Cerebellar cortex (tissue), 1 donor: ENCODE data around the gene CTIF.
"Not testable (repeated sequence)": the region's sequence is repeated elsewhere in the genome, so short reads cannot be mapped to it uniquely, and the experiment has no call there.

Experiments used
- DNase-seq: peaks from one replicate; pipeline ENCODE4 v3.0.0-alpha.2; 2015; ENCODE audit warnings: low spot score

Gene CTIF

GRCh38 chr18:48708807-48709206 lies 170.0 kb downstream of the CTIF start:
- DNase-seq = no peak

- no peak for DNase-seq
These were observed 170.7 kb downstream of the CTIF start for GRCh38 chr18:48709371-48710062.

DNA sequence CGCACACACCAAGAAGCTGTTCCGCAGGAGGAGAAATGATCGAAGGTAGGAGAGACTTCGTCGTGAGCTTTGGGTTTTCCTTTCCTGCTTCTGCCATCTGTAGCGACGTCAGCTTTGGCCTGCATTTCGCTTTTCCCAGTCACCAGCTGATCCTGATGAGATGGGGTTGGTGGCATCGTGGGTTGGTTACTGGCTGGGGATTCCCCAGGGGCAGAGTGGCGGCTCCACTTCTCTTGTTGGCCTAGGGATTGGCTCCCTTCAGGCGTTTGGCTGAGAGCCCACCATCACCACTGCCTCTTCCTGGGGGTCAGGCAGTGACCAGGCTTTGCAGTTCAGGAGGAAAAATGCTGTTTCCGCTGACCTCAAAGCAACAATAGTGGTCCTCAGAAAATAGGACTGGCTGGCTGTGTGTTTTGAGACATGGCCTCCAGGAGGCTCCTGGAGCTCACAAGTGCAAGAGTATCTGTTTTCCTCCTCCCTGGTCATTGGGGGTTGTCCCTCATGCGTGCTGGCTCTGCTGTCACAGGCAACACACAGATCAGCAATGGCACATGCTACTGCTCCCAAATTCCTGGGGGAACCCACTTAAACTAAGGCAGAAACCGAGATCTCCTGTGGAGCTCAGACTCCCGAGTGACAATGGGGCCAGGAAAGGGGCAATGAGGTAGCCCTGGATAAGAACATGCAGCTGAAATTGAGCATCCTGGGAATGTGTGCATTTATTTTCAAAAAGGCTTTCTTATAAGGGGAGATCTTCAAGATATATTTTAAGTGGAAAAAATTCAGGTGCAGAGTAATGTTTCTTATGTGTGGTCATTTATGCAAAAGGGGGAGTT lies 173.0 kb downstream of the CTIF start:
- peak; percentile 86 for DNase-seq

GRCh38 chr18:48713309-48713708 lies 174.5 kb downstream of the CTIF start:
- no peak for DNase-seq

GRCh38 chr18:48714873-48715272 lies 176.0 kb downstream of the CTIF start:
- DNase-seq = no peak

DNA sequence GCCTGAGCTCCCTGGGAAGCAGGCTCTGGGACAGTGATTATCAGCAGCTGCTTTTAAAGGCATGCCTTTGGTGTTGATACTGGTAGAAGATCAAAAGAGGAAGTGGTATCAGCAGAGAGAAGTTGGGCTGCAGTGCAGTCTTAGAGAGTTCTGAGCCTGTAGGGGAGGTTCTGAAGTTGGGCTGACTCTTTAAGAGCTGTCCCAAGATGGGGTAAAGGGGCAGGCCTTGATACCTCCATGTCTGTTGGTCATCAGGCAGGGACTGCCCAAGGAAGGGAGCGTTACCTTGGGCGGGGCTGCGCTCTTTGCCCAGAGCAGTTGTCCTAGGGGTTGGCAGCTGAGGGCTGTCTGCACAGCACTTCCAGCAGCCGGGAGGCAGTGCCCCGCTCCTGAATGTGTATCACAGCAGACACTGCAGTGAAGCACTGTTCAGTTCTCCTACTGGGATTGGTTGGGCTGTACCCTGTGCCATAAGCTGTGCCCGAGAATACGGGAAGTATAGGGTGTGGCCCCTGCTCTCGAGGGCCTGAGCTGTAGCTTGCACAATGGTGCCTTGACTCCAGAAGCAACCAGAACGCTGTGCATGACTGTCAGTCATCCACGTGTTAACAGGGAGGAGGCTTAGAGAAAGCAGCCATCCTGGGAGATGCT lies 177.0 kb downstream of the CTIF start:
- DNase-seq = no peak

DNA sequence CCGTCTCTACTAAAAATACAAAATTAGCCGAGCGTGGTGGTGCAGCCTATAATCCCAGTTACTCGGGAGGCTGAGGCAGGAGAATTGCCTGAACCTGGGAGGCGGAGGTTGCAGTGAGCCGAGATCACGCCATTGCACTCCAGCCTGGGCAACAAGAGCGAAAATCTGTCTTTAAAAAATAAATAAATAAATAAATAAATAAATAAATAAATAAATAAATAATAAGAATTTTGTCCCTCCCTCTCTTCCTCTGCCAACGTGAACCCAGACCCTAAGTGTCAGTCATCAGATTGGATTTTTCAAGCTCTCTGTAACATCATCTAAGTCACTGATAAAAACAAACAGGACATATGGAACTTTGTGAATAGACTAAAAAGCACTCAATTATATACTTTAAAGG lies 178.4 kb downstream of the CTIF start:
- not testable (repeated sequence) for DNase-seq

- DNase-seq = peak; percentile 74
These were observed 179.6 kb downstream of the CTIF start for GRCh38 chr18:48718251-48718959.

GRCh38 chr18:48719388-48719787 lies 180.6 kb downstream of the CTIF start:
- DNase-seq = no peak

DNA sequence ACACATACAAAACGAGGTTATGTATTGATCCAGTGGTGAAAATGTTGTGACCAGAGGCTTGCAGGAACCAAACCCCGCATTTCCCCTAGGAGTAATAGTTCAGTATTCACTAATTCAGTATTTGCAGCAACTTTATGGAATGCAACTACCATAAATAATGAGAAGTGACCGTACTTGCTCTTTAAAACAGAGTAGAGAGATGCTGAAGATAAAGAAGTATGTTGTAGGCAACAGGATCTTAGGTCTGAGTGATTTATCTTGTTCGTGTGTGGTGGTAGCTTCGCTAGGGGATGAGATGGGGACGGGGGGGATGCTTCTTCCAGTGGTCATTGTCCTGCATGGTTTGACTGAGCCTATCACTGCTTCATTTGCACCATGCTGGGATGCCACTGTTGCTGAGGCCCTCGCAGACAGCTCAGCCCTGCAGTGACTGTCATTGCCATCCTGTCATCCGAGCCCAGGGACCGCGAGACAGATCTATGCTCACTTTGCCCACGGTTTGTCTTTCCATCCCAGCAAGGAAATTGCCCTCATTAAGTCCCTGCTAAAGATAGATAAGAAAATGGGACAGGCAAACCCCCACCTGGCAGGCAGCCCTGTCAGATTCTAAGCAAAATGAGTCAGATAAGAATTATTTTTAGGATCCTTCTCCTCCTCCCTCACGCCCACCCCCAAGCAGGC lies 181.3 kb downstream of the CTIF start:
- DNase-seq = no peak

DNA sequence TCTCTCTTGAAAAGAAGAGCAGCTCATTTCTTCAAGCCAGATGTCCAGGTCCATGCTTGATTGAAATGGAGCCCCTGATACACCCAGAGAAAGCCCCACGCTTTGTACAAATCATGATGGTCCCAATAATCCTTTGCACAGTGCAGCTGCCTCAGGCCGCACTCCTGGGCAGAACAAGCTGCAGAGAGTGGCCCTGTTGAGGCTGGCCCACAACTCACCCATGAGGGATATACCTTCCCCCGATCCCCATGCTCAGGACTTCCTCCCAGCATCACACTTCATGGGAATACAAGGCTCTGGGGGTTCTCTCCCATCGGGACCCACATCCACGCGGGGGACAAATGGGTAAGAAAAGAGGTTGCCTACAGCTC lies 181.8 kb downstream of the CTIF start:
- no peak for DNase-seq

DNA sequence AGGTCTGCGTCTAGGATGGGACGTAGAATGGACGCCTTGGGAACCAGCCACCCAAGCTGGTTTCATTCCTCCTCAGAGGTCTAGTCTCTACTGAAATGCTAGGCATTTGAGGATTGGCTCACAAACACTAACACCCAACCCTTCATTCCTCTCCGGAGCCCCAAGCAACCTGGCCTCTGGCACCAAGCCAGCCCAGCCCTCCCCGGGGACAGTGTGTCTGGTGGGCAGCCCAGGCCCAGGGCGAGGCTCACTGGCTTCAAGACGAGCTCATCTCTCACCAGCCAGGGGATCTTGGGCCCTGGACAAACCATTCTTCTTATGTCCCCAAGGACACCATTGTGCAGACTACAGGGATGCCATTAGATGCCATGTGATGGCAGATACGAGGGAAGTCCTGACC lies 182.5 kb downstream of the CTIF start:
- no peak for DNase-seq

GRCh38 chr18:48723016-48723415 lies 184.2 kb downstream of the CTIF start:
- DNase-seq = no peak

DNA sequence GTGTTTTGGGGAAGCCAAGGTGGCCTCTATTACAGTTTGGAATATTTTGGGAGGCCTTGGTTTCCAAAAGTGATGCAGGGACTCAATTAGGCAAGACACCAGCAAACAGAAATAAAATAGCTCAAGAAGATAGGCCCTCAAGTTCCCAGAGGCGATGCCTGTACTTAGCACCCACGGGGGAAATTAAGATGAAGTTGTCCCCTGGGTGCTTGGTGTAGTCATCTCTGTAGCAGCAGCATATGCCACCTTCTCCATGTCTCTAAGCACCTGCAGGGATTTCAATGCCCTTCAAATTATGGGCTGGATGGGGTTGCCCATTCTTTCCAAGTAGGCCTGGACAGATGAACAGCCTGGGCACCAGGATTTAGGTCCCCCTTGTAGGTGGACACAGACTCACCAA lies 185.0 kb downstream of the CTIF start:
- DNase-seq = no peak

- DNase-seq = no peak
These were observed 185.6 kb downstream of the CTIF start for GRCh38 chr18:48724442-48724841.

- peak; percentile 80 for DNase-seq
These were observed 186.1 kb downstream of the CTIF start for GRCh38 chr18:48724939-48725338.

DNA sequence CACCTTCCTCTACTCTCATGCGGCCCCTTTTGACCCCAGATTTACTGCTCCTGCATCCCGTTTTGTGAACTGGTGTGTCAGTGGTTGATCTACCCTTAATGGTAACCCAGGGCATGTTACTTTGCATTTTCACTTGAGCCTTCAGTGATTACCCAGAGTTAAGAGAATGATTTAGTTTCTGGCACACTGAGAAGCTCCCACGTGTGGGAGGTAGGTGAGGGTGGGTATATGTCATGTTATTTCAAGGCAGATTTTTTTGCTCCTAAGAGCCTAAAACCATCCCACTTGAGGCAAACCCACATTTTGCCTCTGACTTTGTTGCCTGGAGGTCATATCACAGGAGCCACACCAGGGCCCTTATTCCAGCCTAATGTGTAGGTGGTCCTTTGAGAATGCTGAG lies 186.7 kb downstream of the CTIF start:
- DNase-seq = no peak

DNA sequence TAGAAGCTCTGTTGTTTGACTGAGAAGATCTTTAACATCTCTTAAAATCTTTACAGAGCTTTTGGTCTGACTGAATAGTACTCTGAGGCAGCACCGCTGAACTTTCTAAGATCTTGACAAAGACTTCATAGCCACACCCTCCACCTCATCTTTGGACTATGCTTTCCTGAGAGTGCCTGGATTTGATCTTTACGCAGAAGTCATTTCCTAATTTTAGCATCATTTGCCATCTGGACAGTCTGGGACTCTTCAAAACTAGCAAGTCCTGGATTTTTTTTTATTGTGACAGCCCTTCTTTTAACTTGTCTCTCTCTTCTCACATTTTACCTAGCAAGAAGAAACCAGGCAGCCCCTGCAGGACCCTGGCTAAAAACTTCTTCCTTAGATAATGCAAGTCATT lies 188.8 kb downstream of the CTIF start:
- DNase-seq = peak; percentile 59

DNA sequence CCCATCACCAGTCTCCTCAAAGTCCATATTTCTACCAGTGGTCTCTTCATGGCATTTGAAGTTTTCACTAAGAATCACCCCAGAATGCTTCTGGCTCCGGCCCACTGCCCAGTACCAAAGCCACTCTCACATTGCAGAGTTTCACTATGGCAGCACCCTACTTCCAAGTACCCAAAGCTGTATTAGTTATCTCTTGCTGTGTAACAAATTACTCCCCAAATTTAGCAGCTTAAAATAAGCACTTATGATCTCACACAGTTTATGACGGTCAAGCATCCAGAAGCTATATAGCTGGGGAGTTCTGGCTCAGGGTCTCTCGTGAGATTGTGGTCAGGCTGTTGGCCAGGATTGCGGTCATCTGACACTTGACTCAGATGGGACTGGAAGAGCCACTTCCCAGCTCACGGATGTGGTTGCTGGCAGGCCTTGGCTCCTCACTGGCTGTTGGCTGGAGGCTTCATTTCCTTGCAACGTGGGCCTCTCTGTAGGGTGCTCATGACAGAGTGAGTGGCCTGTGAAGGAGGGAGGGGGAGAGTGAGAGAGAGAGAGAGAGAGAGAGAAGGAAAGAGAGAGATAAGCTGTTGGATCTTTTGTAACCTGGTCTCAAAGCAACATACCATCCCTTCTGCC lies 189.5 kb downstream of the CTIF start:
- peak; percentile 59 for DNase-seq

- no peak for DNase-seq
These were observed 190.6 kb downstream of the CTIF start for GRCh38 chr18:48729404-48729803.

DNA sequence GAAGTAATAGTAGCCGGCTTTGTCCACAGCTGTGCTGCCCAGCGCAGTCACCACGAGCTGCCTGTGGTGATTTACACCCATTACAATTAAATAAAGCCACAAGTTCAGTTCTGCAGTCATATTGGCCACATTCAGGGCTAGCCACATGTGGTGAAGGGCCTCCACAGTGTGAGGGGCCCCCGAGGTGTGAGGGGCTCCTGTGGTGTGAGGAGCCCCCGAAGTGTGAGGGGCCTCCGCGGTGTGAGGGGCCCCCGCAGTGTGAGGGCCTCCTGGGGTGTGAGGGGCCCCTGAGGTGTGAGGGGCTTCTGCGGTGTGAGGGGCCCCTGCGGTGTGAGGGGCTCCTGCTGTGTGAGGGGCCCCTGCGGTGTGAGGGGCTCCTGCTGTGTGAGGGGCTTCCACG lies 191.2 kb downstream of the CTIF start:
- DNase-seq = no peak
